ENCODE measurements around the gene KAT6B. TPM values are rescaled to one million over a fixed set of nuclear protein-coding genes. Genes with fewer than 3 reads are reported as not detected.

Gene KAT6B
- total and polyA plus RNA-seq, 2 of the 8 experiments (the other 6 are each of a cell fraction or from before 2014, with no cell fraction given): 7.3 to 30.8 TPM

DNA sequence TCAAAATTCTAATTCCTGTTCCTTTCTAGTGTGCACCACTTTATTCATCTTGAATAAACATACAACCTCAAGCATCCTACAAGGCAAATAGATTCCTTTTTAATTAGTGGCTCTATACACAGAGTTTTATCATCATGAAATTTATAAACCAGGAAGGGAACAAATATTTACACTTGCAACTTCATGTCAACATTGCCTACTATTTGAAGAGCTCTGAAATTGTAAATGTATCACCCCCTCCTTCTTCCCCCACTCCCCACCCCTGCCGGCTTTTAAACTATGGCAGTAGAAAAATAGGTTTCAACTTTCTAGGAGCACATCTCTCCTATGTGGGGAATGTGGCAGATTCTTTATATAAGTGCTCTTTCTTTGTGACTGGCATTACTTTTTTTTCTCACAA, 49.6 kb downstream of the KAT6B start:
- peaks cover 2% of the 10 kb centered on the region; the same call in 1 of the 2 replicates for H3K23me2 ChIP-seq (ENCODE audit: low read depth, low read length)
- no peak overlapping the region for H2AK5ac ChIP-seq (ENCODE audit: low read depth, low read length)
- FAIRE-seq (no peak), DNase-seq (ENCODE audit: low read depth in 1 of 2, low spot score in 2 of 2) (no peak)
- no peak overlapping the region for H2BK120ac ChIP-seq (replicated peaks; ENCODE audit: low read depth, low read length)
- H4K5ac ChIP-seq (ENCODE audit: insufficient read length, low read depth, low read length): no peak overlapping the region
- H2BK5ac ChIP-seq (ENCODE audit: low read depth, low read length): no peak overlapping the region
- no peak overlapping the region for H3K27ac ChIP-seq (ENCODE audit: low read depth, low read length)
- H4K20me1 ChIP-seq (replicated peaks in 1 of 2; ENCODE audit: control insufficient read depth in 1 of 2, insufficient read depth in 2 of 2, low read length in 2 of 2): peaks cover 0 to 1% of the 10 kb centered on the region in 2 experiments
- no peak overlapping the region for H3K18ac ChIP-seq (ENCODE audit: extremely low read depth, low read length)
- CTCF ChIA-PET (ENCODE audit: partially characterized antibody): interaction anchor here (0.6 to 1.5 kb wide), 3 partner anchors 59 to 1490 kb away, joined by 3 read pairs; no protein-coding TSS in a partner anchor
- H3K79me1 ChIP-seq (ENCODE audit: low read depth, low read length): no peaks in the 10 kb centered on the region; the same call in none of the 2 replicates
- H3K4ac ChIP-seq (replicated peaks; ENCODE audit: insufficient read length, low read depth, low read length): no peak overlapping the region
- POLR2A ChIA-PET (ENCODE audit: partially characterized antibody): no interaction called here
- no peak overlapping the region for H4K91ac ChIP-seq (replicated peaks; ENCODE audit: insufficient read length, low read length)
- no peak overlapping the region for H3K23ac ChIP-seq (ENCODE audit: insufficient read length)
- no peak overlapping the region for H2AFZ ChIP-seq (ENCODE audit: low read length)
- no peaks in the 10 kb centered on the region for H3K27me3 ChIP-seq (replicated peaks in 1 of 4; ENCODE audit: control insufficient read depth in 3 of 4, extremely low read depth in 1 of 4, insufficient read depth in 3 of 4, low read length in 3 of 4)
- H3K36me3 ChIP-seq (ENCODE audit: control insufficient read depth in 2 of 4, insufficient read depth in 4 of 4, low read length in 3 of 4): no peaks in the 10 kb centered on the region
- no peak overlapping the region for H2BK12ac ChIP-seq (ENCODE audit: low read depth, low read length)
- 53% methylated on average over 1 of the region's 1 CpG; no CpG with 5 or more reads in 1 of the 2 experiments for WGBS, 2 experiments (ENCODE audit: extremely low coverage in 1 of 2, insufficient coverage in 1 of 2, insufficient read length in 1 of 2, insufficient replicate concordance in 2 of 2, low coverage in 1 of 2, low lambda C conversion rate in 2 of 2, missing lambda C conversion rate in 1 of 2)
- no peak overlapping the region for H3K56ac ChIP-seq (replicated peaks; ENCODE audit: insufficient read length, low read depth, low read length)
- H2BK15ac ChIP-seq (ENCODE audit: low read length): no peak overlapping the region
- H3K79me2 ChIP-seq (ENCODE audit: control insufficient read depth in 1 of 2, insufficient read depth in 2 of 2, low read length in 2 of 2): peaks cover 3 to 35% of the 10 kb centered on the region in 2 experiments; a peak in 2 of 4 replicates
- no peak overlapping the region for H2BK20ac ChIP-seq (ENCODE audit: low read length)
- H4K8ac ChIP-seq (ENCODE audit: extremely low read depth, insufficient read depth, low read length): no peak overlapping the region
- H3K9ac ChIP-seq (replicated peaks in 1 of 4; ENCODE audit: extremely low read depth in 1 of 4, low read depth in 3 of 4, low read length in 3 of 4): no peak overlapping the region
- H3K14ac ChIP-seq (ENCODE audit: insufficient read length): no peak overlapping the region
- no peaks in the 10 kb centered on the region for H3K9me3 ChIP-seq (ENCODE audit: insufficient read depth in 2 of 2, low read depth in 1 of 2, low read length in 1 of 2)
- H3K4me1 ChIP-seq (replicated peaks in 1 of 4; ENCODE audit: control insufficient read depth in 3 of 4, insufficient read depth in 4 of 4, low read length in 3 of 4): no peaks in the 10 kb centered on the region; a peak in 1 of 7 replicates
- no peak overlapping the region for H3K4me3 ChIP-seq (ENCODE audit: extremely low read depth in 1 of 4, insufficient read depth in 2 of 4, low read depth in 3 of 4, low read length in 4 of 4)
- no peak overlapping the region for H3K4me2 ChIP-seq (ENCODE audit: insufficient read depth in 1 of 2, low read depth in 2 of 2, low read length in 2 of 2)
- TF ChIP-seq SIRT6 (IDR thresholded peaks at IDR 0.05; ENCODE audit: low read length): no peak
- TF ChIP-seq POU5F1 (IDR thresholded peaks at IDR 0.05; ENCODE audit: low read depth, low read length): no peak
- TF ChIP-seq PHF8 (conservative IDR thresholded peaks at IDR 0.05; ENCODE audit: low read depth, low read length): no peak

Measured in H1 (cell line).